Motor neuron (in vitro differentiated cells): ENCODE measurements around the gene CLRN2. TPM values are rescaled to one million over a fixed set of nuclear protein-coding genes. Genes with fewer than 3 reads are reported as not detected.

Experiments used
- ATAC-seq, 8 experiments: fragments of 200-7000 bp; cut with Tn5 transposase; replicated peaks in 6 of 8; 2 replicates each; pipeline ENCODE4 v1.8.0; 2021; ENCODE audit warnings: mild to moderate bottlenecking in 8 of 8, moderate library complexity in 8 of 8
- H3K27ac ChIP-seq, 2 donors: fragments of 250-450 bp; sonication (Bioruptor Pico); 2 replicates each; pipeline ENCODE4 v1.9.0; 2021; ENCODE audit warnings: antibody characterized with exemption in 2 of 2, mild to moderate bottlenecking in 2 of 2, moderate library complexity in 1 of 2
- H3K4me1 ChIP-seq, 2 donors: fragments of 250-450 bp; sonication (Bioruptor Pico); replicated peaks in 1 of 2; 2 replicates each; pipeline ENCODE4 v1.6.1; 2021; ENCODE audit warnings: antibody characterized with exemption in 2 of 2, mild to moderate bottlenecking in 2 of 2, moderate library complexity in 1 of 2
- H3K4me3 ChIP-seq, 5 donors: fragments of 250-450 bp; sonication (Bioruptor Pico); 2 replicates each; pipeline ENCODE4 v1.9.0; 2021; ENCODE audit warnings: antibody characterized with exemption in 5 of 5, mild to moderate bottlenecking in 5 of 5, moderate library complexity in 4 of 5
- WGBS, 10 experiments: fragments of 450-650 bp; shearing (Covaris generic); methylation state at CpG; one replicate each; pipeline ENCODE4 v1.0.0; 2022; 5-methylcytosine and 5-hydroxymethylcytosine counted together
- in situ Hi-C, 9 experiments: fragments of 400-800 bp; cut with MboI; loops; one replicate each; pipeline ENCODE4 v1.15.0; 2021; ENCODE audit warnings: low sequenced_read_pairs in 9 of 9, low pct_unique_long_range_greater_than_20kb in 2 of 9; ENCODE audit not compliant: unreplicated experiment in 9 of 9
- total RNA-seq, 8 experiments: library from RNA; unstranded; fragments of 300-600 nt; gene quantifications; 2 replicates each; pipeline versions ENCODE4 v1.2.3 to v1.2.4, GENCODE V29; 2022

Gene CLRN2
- total RNA-seq, 8 experiments from 2014 or later, result not detected

- Histone ChIP-seq H3K4me3 (no peak overlapping the region), H3K27ac (no peak overlapping the region), H3K4me1 (peaks cover 18% of the 10 kb centered on the region in 2 donors)
- ATAC-seq, result no peak
- in situ Hi-C loops, result no loop called here
- 69 to 100% (median 89%) methylated on average over 1 to 3 of the region's 3 CpGs; no CpG with 5 or more reads in 3 of the 10 experiments for WGBS, 10 experiments
These were observed 23.8 kb upstream of the CLRN2 start for GRCh38 chr4:17491196-17491595.

- WGBS, 10 experiments, result 71 to 90% (median 87%) methylated on average over 1 to 11 of the region's 15 CpGs; no CpG with 5 or more reads in 2 of the 10 experiments
- ATAC-seq, result no peak
- no peak overlapping the region for H3K27ac ChIP-seq
- in situ Hi-C loops, result no loop called here
- H3K4me1 ChIP-seq, result peaks cover 18% of the 10 kb centered on the region in 2 donors
- no peak overlapping the region for H3K4me3 ChIP-seq
These were observed 22.8 kb upstream of the CLRN2 start for GRCh38 chr4:17492058-17492741.

DNA sequence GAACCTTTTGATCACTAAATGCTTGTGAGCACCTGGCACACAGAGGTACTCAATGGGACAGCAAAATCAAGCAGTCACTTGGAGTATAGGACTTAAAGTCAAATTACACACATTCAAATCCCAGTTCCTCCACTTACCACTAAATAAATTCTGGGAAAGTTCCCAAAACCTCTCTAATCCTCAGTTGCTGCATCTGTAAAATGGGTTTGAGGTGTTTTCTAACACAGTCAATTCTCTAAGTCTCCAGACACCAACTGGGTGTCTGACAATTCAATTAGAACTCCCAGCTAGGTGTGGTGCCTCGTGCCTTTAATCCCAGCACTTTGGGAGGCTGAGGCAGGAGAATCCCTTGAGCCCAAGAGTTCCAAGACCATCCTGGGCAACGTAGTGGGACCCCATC, 22.1 kb upstream of the CLRN2 start:
- peaks cover 18% of the 10 kb centered on the region in 2 donors for H3K4me1 ChIP-seq
- H3K27ac ChIP-seq, result no peak overlapping the region
- ATAC-seq, result no peak
- WGBS, 10 experiments, result 60 to 100% methylated on average over 2 of the region's 2 CpGs; no CpG with 5 or more reads in 8 of the 10 experiments
- no peak overlapping the region for H3K4me3 ChIP-seq
- in situ Hi-C loops, result no loop called here

GRCh38 chr4:17493619-17494018, 21.3 kb upstream of the CLRN2 start:
- in situ Hi-C loops, result no loop called here

DNA sequence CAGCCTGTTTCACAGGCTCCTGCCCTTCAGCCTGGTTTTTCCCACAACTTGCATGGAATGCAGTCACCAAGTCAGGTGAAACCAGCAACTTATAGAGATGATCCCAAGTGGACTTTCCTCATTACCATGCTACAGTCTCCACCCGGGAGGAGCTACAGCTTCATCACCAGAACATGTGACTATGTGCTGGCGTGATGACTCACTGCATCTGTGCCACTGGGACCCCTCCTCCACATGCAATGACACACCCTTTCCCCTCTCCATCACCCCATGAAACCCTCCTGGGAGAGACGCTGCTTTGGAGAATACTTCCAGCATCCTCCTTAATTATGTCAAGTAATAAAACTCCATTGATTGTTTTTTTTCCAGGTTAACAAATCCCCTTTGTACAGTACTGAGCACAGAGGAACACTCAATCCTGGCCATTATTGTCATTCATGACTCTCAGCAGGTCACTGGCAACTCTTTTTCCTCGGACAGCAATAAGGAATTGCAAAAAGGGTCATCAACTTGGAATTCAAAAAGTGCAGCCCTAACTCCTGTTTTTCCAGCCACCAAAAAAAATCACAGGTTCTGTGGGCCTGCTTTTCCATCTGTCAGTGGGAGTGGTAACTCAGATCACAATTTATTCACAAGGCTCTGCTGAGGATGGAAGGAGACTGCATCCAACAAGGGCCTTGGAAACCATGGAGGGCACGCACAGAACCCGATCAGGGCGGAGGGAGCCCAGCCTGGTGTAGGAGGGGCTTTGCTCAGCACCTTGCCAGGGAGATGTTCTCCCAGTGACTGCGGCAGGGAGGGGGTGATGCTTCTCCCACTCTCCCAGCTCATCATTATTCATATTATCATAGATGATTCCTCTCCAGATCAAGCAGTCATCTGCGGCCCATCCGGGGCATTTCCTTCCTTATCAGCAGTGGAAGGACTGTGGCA, 20.4 kb upstream of the CLRN2 start:
- peaks cover 18% of the 10 kb centered on the region in 2 donors for H3K4me1 ChIP-seq
- ATAC-seq, result peak; percentile 85 to 98 (median 96)

More at GRCh38 chr4:17493619-17494018, 21.3 kb upstream of the CLRN2 start:
- Histone ChIP-seq H3K4me1 (peaks cover 18% of the 10 kb centered on the region in 2 donors), H3K4me3 (no peak overlapping the region), H3K27ac (peak overlapping the region; percentile 59 to 74)
- 0 to 100% (median 94%) methylated on average over 1 to 4 of the region's 4 CpGs; no CpG with 5 or more reads in 2 of the 10 experiments for WGBS, 10 experiments
- ATAC-seq, result peak in 1 of 8 experiments; percentile 9

GRCh38 chr4:17497890-17498523, 17.0 kb upstream of the CLRN2 start:
- 80 to 100% (median 98%) methylated on average over 1 to 7 of the region's 7 CpGs for WGBS, 10 experiments
- H3K4me3 ChIP-seq, result no peak overlapping the region
- in situ Hi-C loops, result no loop called here
- ATAC-seq, result no peak
- no peak overlapping the region for H3K27ac ChIP-seq
- peaks cover 18% of the 10 kb centered on the region in 2 donors for H3K4me1 ChIP-seq

More for the DNA sequence above, 20.4 kb upstream of the CLRN2 start:
- 0 to 93% (median 30%) methylated on average over 1 to 8 of the region's 10 CpGs; no CpG with 5 or more reads in 1 of the 10 experiments for WGBS, 10 experiments
- Histone ChIP-seq H3K27ac (peak overlapping the region; percentile 59 to 74), H3K4me3 (no peak overlapping the region)
- in situ Hi-C loops, result no loop called here

- no peak for ATAC-seq
- in situ Hi-C loops, result no loop called here
- Histone ChIP-seq H3K4me3 (no peak overlapping the region), H3K4me1 (no peaks in the 10 kb centered on the region), H3K27ac (no peak overlapping the region)
These were observed 14.4 kb upstream of the CLRN2 start for GRCh38 chr4:17500574-17500973.

GRCh38 chr4:17502756-17503155, 12.2 kb upstream of the CLRN2 start:
- no peaks in the 10 kb centered on the region for H3K4me1 ChIP-seq
- H3K27ac ChIP-seq, result no peak overlapping the region
- H3K4me3 ChIP-seq, result no peak overlapping the region
- 80 to 100% (median 98%) methylated on average over 1 to 3 of the region's 3 CpGs; no CpG with 5 or more reads in 2 of the 10 experiments for WGBS, 10 experiments
- in situ Hi-C loops, result no loop called here
- ATAC-seq, result peak in 1 of 8 experiments; percentile 70

DNA sequence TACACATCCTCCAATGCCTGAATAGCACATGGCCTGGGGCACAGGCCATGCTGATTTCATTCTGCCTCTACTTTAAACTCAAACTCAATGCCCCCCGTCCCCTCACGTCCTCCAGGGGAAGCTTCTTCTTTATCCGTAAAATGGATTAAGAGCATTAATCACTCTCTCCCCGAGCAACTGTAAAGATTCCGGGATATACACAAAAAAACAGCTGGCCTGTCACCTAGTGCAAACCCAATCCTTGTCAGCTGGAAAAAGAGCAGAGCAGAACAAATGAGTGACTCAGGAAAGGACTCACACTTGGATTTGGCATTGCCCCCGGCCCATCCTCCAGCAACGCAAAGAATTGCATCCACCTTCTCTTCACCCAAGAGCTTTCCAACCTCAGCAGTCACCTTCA, 10.9 kb upstream of the CLRN2 start:
- Histone ChIP-seq H3K4me3 (no peak overlapping the region), H3K4me1 (no peaks in the 10 kb centered on the region), H3K27ac (no peak overlapping the region)
- WGBS, 10 experiments, result 70 to 100% (median 88%) methylated on average over 1 to 7 of the region's 7 CpGs; no CpG with 5 or more reads in 2 of the 10 experiments
- in situ Hi-C loops, result no loop called here
- ATAC-seq, result no peak

GRCh38 chr4:17510582-17510981, 4.4 kb upstream of the CLRN2 start:
- ATAC-seq, result no peak
- WGBS, 10 experiments, result 28 to 100% (median 82%) methylated on average over 1 to 2 of the region's 3 CpGs; no CpG with 5 or more reads in 3 of the 10 experiments
- peak overlapping the region; percentile 55 to 71 (median 56) for H3K4me3 ChIP-seq
- peak overlapping the region in 1 of 2 donors; percentile 45 for H3K27ac ChIP-seq
- H3K4me1 ChIP-seq, result peaks cover 20% of the 10 kb centered on the region in 2 donors
- in situ Hi-C loops, result no loop called here

GRCh38 chr4:17511051-17511450, 3.9 kb upstream of the CLRN2 start:
- in situ Hi-C loops, result no loop called here
- peak overlapping the region; percentile 62 to 72 for H3K27ac ChIP-seq
- H3K4me3 ChIP-seq, result peak overlapping the region; percentile 55 to 71 (median 56)
- H3K4me1 ChIP-seq, result peaks cover 20% of the 10 kb centered on the region in 2 donors
- WGBS, 10 experiments, result 0 to 20% (median 0%) methylated on average over 2 to 8 of the region's 9 CpGs; no CpG with 5 or more reads in 3 of the 10 experiments
- ATAC-seq, result peak in 7 of 8 experiments; percentile 4 to 36 (median 15)

- ATAC-seq, result peak; percentile 55 to 76 (median 58)
- peak overlapping the region; percentile 55 to 71 (median 56) for H3K4me3 ChIP-seq
- in situ Hi-C loops, result no loop called here
- H3K4me1 ChIP-seq, result peaks cover 20% of the 10 kb centered on the region in 2 donors
- 0 to 2% (median 0%) methylated on average over 1 to 10 of the region's 32 CpGs; no CpG with 5 or more reads in 5 of the 10 experiments for WGBS, 10 experiments
- H3K27ac ChIP-seq, result peak overlapping the region; percentile 62 to 72
These were observed 3.4 kb upstream of the CLRN2 start for GRCh38 chr4:17511509-17511949.
